HG03469 (cell line): ENCODE data around the gene ACOXL.
A peak's percentile ranks its signal among the peaks of the same experiment; 100 is the strongest.

Experiments
- ATAC-seq: cut with Tn5 transposase; IDR thresholded peaks from one replicate; pipeline ENCODE4 v1.9.1; 2021; ENCODE audit warnings: mild to moderate bottlenecking, moderate library complexity, moderate number of reproducible peaks; ENCODE audit not compliant: unreplicated experiment

The ACOXL gene

DNA sequence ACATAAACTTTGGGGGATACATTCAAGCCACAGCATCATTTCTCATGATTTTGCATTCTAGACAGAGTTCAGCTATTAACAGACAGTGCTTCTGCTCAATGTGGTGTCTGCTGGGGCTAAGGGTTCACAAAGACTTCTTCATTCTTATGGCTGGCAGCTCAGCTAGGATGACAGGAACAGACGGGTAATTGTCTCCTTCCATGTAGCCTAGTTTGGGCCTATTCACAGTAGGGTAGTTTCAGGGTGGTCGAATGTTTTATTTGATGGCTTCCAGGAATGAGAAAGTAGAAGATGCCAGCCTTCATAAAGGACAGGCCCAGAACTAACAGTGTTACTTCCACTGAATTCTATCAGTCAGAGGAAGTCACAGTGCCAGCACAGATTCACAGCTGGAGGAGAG lies 362.3 kb downstream of the ACOXL start:
- ATAC-seq = no peak

DNA sequence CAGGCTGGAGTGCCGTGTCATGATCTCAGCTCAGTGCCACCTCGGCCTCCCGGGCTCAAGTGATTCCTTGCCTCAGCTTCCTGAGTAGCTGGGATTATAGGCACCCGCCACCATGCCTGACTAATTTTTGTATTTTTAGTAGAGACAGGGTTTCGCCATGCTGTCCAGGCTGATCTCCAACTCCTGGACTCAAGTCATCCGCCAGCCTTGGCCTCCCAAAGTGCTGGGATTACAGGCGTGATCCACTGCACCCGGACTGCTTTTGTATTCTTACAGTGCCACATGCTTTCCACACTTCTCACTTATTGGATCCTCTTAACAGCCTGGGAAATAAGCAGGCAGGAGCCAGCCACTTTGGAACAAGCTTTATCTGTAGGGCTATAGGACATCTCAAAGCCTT lies 363.1 kb downstream of the ACOXL start:
- no peak for ATAC-seq

DNA sequence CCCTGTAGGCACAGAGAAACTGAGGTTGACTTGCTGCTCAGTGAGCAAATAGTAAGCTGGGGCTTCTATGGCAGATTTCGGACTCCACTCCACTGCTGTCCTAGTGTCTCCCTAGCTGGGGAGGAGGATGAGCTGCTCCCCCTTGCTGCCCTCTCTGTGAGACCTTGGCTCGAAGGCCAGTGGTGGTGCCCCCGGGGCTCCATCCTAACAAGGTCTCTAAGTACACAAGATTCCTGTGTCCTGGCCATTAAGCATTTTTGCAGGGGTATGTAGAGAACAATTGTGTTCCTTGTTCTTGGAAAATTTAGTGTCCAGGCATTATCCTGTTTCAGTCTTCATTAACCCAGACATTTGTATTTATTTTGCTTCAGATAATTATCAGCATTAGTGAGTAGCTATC lies 367.0 kb downstream of the ACOXL start:
- no peak for ATAC-seq

DNA sequence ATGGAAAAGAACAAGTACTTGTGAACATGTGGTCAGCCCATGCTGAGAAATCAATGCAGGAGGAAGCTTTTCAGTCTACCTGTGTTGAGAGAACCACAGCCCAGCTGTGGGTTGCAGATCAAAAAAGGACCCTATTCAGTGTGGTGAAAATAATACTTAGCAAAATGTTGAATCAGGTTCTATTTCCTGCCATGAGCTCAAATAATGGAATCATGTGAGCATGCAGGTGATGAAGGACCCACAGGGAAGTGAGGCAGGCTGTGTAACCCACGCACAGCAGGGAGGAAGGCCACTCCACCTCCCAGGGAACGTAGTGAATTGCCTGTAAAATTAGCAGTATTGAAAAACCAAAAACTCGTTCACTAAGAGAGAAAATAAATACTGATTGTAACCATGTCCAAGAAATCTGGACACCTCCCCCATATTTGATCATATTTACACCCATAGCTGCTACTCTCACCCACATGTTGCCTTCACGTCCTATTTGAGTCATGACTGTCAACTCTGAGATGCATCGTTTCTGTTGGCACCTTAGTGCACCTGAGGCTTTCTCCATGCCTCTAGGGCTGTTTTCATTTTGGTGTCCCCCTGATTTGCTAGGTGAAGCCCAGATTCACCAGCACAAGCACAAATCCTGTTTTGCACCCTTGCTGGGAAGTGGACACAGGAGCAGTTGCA lies 367.9 kb downstream of the ACOXL start:
- no peak for ATAC-seq

DNA sequence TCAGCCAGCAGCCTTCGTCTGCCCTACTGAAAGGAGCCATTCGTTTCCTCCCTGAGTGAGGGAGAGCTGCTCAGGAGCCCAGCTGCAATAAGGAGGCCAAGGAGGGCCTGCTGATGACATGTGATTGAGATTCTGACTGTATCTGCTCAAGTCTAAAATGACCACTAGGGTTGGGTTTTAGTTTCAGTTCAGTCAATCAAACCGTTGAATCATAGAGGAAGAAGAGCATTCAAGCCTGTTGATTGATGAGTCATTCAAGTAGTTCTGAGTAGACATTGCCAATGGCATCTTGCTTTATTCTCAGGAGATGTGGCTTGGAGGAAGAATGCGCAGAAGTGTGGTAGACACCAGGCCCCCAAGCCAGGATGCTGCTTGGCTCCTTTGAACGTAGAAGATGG lies 368.4 kb downstream of the ACOXL start:
- ATAC-seq = peak; percentile 79

DNA sequence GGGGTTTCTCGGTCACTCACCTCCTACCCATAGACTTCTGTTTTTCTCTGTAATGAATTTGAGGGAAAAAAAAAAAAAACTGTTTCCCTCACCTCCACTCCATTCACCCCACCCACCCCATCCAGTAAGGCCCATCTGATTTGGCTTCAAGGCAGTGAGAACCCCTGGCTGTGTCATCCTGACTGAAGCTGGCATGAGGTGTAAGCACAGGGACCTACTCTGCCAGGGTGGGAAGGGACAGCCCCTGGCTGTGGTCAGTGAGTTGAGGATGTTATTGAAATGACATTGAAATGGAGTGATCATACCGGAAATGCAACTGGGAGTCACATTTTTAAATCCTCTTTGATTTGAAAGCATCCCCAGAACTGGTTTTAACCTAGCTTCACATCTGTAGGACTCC lies 369.2 kb downstream of the ACOXL start:
- ATAC-seq = no peak

DNA sequence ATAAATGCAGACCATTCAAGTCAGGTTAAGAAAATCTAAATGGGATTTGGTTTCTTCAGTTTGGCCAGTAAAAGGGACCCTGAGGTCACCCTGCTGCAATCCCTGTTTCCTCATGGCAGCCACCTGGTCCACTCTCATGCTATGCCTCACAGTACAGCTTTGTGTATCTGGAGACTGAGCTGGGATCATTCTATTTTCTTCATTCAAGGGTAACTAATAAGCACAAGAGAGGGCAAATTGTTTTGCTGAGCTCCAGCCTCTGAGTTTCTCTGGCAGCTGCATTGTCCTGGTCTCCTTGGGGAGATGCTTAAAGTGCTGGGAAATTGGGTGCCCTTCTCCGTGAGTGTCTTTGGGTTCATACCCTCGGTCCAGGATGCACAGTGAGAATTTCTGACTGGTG lies 369.8 kb downstream of the ACOXL start:
- no peak for ATAC-seq

DNA sequence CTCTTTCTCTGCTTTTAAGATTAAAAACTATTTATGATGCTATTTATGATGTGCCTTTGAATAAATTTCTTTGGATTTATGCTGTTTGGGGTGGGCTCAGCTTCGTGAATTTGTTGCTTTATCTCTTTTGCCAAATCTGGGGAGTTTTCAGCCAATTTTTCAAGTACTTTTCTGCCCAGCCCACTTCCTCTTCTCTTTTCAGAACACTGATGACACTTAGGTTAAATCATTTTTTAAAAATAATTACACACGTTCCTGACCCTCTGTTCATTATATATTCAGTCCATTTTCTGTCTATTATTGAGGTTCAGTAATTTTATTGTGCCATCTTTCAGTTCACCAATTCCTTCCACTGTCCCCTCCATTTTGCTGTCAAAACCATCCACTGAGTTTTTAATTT lies 373.6 kb downstream of the ACOXL start:
- ATAC-seq = no peak

DNA sequence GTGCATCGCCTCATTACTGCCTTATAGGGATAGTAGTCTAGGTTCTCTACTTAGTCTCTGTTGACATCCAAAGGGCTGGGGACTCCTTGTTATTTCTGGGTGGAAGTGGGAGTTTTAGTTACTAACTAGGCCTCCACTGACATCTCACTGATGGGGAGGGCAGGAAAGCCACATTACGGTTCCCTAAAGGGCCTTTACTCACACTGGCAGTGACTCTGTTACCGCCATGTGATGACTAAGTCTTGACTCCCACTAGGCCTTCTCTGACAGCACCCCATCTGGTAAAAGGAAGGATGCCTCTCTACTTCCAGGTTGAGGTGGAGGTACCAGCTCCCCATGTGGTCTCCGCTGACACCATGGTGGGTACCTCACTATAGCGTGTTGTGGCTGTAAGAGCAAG lies 374.3 kb downstream of the ACOXL start:
- ATAC-seq = no peak

DNA sequence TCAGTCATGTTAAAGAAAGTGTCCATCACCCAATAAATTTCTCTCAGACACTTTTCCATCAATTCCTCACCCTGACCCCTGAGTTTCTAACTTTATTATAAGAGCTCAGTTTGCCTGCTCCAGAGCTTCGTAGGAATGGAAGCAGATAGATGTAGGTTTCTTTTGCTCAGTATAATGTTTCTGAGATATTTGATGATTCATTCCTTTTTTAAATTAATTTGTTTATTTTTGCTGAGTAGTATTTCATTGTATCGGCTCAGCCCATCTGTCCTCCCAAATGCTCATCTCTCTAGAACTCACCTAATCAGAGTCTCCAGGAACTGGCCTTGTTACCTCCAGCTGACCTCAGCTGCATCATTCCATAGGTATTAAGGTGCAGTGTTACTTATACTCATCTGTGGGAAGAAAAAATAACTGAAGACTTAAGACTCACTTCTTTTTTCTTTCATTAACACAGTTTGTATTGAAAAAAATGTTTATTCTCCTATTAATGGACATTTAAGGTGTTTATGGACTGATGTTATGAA lies 376.4 kb downstream of the ACOXL start:
- ATAC-seq = no peak

DNA sequence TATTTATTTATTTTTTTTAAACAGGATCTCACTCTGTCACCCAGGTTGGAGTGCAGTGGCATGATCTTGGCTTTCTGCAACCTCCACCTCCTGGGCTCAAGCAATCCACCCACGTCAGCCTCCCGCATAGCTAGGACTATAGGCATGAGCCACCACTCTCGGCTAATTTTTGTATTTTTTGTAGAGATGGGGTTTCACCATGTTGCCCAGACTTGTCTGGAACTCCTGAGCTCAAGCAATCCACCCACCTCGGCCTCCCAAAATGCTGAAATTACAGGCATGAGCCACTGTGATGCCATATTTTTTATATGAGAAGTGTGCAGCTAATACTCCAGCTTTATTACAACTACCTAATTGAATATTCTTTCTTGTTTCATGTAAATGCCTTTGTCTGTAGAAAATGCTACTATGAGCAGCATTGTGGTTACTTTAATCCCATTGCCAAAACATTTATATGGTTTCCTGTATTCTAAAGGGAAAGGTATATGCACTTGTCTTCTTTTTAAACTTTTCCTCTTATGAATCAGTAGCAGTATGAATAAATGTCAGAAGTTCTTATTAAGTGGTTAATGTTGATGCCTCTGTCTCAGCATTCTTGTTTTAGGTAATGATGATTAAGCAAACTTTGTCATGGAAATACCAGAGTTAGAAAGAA lies 378.9 kb downstream of the ACOXL start:
- no peak for ATAC-seq

DNA sequence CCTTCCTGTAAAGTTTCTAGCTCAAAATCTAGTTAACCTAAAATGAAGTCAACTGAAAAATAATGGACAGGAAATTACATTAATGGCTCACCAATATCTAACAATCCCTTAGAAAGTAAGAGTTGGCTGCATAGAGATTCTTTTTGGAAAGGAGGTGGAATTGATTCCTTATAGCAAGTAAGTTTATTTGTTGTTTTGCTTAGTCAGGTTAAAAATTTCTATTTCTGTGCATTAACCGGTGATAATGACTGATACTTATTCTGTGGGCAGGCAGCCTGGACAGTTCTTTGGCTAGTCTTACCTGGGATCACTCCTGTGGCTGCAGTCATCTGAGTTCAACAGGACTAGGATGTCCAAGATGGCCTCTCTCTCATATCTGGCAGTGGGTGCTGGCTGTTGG lies 381.5 kb downstream of the ACOXL start:
- no peak for ATAC-seq

DNA sequence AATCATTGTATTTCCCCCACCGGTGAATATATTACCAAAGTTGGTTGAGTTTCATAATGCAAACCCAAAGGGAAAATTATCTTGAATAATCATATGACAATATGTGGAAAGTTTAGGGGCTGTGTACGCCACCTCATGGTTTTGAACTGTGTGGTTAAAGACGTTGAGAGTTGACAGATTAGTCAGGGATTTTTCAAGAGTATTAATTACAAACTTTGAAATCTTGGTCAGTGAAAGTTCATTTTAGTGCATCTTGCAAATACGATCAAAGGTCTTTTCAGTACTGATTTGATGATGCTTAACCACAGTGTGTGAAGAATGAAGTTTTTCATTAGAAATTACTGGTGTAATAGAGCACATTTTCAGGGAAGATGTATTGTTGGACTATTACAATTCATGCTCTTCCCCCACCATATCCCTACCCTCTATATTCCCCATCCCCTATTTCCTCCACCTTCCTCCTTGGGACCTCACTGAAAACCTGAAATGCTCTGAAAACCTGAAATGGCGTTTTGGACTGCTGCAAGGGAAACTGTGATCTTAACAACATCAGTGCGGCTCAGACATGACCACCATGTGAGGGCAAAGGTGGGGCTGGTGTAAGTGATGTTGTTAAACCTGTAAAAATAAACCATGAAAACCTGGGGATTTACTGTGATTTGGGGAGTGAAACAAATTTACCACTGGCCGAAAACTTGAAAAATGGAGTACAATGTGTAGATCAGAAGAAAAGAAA lies 383.8 kb downstream of the ACOXL start:
- ATAC-seq = no peak

DNA sequence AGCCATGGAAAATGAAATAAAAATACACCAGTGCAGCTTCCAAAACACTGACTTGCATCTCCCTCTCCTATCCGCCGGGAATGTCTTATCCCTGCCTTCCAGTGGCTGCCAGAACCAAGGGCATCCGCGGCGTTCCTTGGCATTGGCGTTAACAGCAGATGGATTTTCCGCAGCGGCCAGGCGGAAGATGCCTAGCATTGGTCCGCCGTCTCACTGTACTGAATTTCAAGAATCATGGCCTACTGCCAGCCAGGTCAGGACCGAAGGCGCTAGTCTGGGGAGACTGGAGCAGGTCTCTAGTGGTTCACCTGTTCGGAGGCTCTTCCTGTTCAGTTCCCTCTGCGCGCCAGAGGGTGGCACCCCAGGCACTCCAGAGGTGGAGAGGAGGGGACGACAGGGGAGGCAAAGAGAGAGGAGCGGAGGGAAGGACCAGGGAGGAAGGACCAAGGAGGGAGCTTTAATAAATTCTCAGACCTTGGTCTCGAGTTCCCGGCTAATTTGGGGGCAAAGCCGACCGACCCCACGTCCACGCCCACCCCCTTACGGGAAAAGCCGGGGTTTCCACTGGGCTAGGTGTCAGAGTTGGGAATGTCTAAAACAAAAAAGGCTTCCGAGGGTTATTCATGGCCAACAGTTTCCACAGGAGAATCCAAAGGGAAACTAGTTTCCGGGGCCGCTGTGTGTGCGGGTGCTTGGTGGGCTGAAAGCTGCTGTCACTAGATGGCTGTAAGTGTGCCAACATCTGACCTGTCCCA lies 384.6 kb downstream of the ACOXL start:
- ATAC-seq = no peak

DNA sequence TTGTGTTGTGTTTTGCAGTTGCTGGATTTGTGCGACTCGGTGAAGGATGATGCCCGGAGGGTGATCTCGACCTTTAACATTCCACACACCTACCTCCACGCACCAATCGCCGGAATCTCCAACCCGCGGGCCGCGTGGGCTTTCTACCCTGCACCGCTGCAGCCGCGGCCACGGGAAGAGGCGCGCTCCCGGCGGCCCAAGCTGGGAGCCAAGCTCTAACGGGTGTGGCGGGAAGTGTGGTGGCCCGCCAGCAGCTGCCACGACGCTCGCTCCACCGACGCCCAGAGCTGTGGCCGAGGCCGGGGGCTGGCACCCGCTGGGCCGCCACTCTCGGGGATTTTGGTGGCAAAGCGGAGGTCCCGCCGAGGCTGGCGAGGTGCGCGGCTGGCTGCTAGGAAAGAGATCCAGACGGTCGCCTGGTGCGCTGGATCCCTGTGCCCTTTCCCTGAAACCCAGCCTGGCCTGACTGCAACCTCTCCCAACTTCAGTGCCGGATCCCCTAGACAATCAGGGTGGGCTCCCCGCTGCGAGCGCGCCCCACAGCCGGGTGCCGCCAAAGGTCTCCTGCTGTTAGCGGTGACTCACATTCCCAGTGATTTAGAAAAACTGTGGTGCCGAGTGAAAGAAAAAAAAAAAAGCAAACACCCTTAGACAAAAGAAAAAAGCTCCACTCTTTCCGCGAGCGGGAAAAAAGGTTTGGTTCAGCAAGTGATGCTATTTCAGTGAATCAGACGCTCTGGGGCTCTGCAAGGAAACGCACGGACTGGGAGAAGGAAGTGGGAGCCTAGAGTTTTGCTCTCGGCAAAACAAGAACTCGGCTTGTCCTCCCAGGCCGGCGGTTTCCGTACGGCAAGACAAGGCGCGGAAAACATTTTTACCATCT lies 385.5 kb downstream of the ACOXL start:
- ATAC-seq = no peak

DNA sequence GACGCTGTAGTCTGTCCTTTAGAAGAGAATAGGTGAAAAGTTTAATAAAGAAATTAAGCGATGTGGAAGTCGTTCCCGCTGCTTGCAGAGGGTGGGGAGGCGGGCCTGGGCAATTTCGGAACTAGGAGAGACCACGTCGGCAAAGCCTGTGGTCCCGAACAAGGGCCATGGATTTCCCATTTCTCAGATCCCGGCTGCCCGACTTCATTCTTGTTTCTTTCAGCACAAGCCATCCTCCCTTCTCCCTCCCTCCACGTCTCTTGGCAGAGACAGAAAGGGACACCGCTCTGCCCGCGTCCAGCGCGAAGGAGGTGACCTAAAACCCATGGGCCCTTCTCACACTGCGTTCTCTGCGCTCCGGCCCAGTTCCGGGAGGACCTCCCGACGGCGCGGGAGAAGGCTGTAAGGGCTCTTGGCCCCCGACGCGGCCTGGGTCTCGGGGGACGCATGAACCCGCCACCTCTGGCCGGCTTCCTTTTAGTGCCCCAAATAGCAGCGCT lies 386.2 kb downstream of the ACOXL start:
- no peak for ATAC-seq

DNA sequence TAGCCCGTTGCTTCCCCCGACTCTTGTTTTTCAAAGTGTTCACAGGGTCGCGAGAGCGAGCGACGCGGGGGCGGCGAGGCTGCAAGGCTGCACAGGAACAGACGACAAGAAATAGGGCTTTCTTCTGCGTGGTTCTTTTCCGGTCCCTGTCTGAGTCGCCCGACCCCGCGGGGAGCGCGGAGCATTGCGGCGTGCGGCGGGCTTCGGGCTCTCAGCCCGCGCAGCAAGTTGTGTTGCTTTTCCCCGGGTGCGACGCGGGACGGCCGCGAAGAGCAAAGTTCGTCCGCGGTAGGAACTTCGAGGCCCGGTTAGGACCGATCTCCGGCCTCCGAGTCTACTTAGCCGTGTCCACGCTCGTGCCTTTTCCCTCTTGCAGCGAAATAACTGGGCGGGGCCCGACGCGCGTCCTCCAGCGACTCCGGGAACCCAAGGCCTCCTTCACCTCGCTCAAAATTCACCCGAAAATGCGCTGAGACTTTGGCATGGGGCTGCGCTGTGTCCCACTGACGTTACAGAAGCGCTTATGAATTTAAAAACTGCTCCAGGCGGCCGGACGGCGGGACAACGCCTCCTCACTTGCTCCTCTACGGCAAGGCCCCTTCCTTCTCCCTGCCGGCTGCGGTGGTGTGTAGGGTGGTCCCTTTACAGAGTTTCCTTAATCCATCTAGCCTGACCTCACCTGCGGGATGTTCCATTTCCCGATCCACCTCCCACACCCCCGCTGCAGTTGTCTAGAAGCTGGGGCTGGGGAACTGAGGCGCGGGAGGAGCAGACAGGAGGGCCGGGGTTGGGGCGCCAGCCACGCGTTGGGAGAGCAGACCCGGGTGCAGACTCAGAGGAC lies 386.8 kb downstream of the ACOXL start:
- no peak for ATAC-seq

DNA sequence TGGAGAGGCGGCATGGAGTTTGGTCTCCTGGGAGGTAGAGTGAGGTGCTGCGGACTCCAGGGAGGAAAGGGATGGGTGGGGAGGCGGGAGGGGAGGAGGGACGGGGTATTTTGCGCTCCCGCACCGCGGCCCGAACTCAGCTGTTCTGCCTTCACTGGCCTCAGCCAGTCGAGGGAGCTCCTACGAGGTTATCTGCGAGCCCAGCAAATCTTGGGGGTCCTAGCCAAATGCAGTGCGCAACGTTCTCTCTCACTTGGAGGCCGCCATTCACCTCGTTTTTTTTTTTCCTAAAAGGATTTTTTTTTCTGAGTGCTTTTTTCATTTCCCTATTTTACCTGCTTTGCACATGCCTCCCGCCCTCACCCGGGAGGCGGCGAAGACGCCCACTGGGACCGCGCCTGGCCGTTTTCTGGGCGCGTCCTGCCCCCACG lies 387.5 kb downstream of the ACOXL start:
- no peak for ATAC-seq
